Thyroid gland (tissue), 4 donors: ENCODE data around the gene ZFHX3.

Source experiments
- CTCF ChIP-seq, 6 experiments: fragments of 200-600 bp in 3 of 6; fragments of 450-650 bp in 3 of 6; sonication (generic) in 3 of 6; IDR thresholded peaks; one replicate each; pipeline ENCODE4 v1.5.1; 2016 to 2019; ENCODE audit warnings: antibody characterized with exemption in 6 of 6, mild to moderate bottlenecking in 2 of 6, inconsistent platforms in 1 of 6, moderate library complexity in 1 of 6
- POLR2A ChIP-seq, 2 donors: fragments of 450-650 bp; IDR thresholded peaks; one replicate each; pipeline ENCODE4 v1.6.1; 2017; ENCODE audit warnings: antibody characterized with exemption in 2 of 2, mild to moderate bottlenecking in 2 of 2, moderate library complexity in 1 of 2

GRCh38 chr16:72969146-72969545 lies 78.8 kb downstream of the ZFHX3 start:
- TF ChIP-seq POLR2A (IDR thresholded peaks at IDR 0.05) (no peak), CTCF (IDR thresholded peaks at IDR 0.05) (no peak)
